Measurements from ENCODE around the gene PACSIN1.
A peak's percentile ranks its signal among the peaks of the same experiment; 100 is the strongest.

Gene PACSIN1

GRCh38 chr6:34514593-34515472 is 49.0 kb downstream of the PACSIN1 start:
- DNase-seq (ENCODE audit: low read depth, low spot score): no peak

DNA sequence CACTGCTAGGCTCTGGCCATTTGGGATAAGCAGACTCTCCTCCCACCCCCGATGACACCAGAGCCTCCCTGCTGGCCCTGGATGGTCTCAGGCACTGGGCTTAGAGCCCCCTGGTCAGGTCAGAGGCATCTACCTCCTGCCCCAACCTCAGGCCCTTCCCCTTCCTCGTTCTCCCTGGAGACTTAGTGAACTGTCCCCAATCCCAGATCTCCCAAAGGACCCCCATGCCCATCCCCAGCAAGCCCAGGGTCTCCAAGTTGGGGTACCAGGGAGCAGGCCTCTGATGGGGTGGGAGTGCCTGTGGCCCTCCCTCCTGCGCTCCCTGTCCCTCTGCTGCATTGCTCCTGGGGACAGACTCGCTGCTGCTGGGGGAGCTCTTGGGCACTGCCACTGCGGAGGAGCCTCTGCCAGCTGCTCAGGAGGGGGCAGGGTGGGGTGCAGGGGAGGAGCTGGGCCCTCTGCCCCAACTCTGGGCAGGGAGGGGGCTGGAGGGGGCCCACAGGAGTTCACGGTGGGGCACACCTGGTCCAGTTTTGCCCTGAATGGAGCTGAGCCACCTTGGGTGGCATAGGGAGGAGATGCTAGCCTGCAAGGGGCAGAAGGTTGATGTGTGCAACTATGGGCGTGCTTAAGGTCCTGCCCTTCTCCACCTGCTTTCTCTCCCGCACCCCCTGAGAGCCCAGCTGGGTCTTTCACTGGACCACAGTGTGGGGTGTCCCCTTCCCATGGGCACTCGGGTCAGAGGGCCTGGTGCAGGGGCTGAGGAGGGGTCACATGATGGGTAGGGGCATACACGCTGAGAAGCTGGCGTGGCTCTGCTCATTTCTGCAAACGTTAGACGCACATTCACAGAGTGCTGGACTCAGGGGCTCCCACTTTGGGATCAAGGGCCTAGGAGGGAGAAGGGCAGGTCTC is 49.9 kb downstream of the PACSIN1 start:
- DNase-seq (ENCODE audit: low read depth, low spot score): no peak

- no peak for DNase-seq (ENCODE audit: low read depth, low spot score)
Measured at GRCh38 chr6:34516391-34517324, 50.8 kb downstream of the PACSIN1 start.

- DNase-seq (ENCODE audit: low read depth, low spot score): no peak
Measured at GRCh38 chr6:34517461-34517881, 51.6 kb downstream of the PACSIN1 start.

- DNase-seq (ENCODE audit: low read depth, low spot score): no peak
Measured at GRCh38 chr6:34517966-34518365, 52.1 kb downstream of the PACSIN1 start.

DNA sequence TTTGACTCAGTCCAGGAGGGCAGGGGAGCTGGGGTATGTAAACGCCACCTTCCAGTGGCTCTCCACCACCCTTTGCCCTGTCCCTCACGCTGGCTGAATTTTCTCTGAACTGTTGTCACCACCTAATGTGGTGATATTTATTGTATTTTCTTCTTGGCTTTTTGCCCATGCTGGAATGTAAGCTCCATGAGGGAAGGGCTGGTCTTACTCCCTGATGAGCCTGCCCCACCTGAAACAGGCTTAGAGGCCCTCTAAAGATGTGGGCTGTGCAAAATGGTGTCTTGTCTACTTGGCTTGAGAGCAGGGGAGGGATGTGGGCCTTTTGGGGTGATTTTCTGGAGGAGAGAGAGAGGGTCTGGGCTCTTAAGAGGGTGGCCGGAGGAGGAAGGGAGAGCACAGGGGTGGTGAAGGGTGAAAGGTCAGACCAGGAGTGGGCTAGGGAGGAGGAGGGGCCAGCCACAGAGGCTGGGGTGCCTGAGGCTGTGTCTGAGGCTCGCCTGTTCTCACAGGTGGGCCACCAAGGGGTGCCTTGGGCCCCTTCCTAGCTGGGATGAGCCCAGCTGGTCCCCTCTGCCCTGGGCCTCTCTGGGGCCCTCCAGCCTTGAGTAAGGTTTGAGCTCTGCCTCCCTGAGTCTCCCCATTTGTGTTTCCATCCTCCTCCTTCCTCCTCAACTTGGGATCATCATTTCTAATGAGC is 52.9 kb downstream of the PACSIN1 start:
- no peak for DNase-seq (ENCODE audit: low read depth, low spot score)

DNA sequence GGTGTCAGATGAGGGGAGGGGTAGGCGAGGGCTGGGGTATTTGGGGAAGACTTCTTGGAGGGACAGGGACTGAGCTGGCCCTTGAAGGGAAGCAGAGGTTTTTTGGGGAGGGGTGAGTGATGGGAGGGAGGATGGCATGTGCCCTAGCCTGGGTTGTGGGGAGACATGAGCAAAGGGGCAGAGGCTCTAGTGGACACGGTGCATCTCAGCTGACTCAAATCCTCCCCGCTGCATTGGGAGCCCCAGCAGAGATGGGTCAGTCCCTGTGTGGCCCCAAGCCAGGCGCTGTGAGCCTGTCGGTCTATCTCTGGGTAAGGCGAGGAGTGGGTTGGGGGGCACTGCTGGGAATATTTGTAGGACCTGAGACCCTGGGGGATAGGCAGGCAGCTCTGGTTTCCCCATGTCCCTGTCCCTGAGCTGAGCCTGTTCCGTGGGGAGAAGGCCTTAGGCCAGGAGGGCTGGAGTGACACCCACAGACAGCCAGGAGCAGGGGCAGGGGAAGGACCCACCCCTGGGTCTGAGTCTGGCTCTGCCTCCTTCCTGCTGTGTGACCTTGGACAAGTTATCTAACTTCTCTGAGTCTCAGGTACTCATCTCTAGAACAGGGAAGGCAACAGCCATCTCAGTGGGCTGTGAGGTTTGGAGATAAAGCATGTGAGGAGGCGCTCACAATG is 54.2 kb downstream of the PACSIN1 start:
- DNase-seq (ENCODE audit: low read depth, low spot score): no peak

DNA sequence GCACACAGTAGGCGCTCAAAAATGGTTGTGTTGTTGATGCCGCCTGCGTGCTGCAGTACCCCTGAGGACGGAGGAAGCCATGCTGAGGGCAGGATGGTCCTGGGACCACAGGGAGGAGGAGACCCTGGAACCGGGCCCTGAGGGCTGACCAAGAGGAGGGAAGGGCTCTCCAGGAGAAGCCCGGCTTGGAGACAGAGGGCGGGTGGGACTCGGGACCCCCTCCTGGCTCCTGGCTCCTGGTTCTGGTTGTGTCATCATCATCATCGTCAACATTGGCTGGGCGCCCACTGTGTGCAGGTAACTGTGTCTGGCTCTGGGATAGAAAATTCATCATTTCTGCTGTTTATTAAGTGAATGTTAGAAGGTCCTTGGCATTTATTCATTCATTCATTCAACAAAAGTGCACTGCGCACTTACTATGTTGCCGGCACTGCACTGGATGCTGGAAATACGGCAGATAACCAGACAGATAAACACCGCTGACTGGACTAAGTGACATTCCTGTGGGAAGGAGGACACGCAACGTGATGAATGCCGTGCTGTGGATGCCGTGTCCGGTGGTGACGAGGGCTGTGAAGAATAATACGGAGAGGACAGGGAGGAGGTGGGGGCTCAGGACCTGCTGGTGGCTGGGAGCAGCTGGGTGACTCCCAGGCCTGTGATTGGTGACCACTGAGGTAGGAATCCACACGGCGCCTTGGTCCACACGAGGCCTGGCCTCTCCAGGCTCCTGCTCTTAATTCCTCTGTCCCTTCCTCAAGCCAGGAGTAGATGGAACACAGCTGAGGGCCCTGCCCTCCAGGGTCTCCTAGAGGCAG is 55.0 kb downstream of the PACSIN1 start:
- DNase-seq (ENCODE audit: low read depth, low spot score): no peak

DNA sequence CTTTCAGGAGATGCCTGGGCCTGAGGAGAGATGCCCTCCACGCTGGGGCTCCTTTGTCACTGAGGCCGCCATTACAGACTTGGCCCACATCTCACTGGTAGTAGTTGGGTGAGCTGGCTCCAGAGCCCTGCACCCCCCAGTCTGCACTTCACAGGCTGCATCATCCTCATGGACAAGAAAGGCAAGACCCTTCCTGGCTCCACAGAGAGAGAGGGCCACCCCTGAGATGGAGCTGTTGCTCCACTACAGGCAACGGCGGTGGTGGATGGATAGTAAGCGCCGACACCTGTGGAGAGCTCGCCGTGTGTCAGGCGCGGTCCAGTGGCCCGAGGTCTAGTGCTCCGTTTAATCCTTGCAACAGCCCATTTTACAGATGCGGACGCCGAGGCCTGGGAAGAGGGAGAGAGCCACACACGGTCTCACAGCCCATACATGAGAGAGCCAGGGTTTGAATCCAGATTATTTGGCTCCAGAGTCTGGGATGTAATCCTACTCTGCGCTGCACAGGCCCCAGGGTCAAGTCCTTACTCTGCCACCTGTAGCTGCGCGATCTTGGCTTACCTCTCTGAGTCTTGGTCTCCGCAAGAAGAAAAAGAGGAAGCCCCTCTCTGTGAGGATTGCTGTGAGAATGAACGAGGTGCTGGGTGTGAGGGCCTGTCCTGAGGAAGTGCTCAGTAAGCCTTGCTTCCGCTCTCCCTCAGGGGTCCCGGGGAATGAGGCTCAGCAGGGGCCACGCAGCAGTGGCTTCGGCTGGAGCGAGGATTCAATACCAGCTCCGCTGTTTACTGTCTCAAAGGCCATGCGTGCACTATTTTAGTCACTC is 55.8 kb downstream of the PACSIN1 start:
- DNase-seq (ENCODE audit: low read depth, low spot score): no peak

GRCh38 chr6:34522761-34523160 is 56.9 kb downstream of the PACSIN1 start:
- no peak for DNase-seq (ENCODE audit: low read depth, low spot score)

DNA sequence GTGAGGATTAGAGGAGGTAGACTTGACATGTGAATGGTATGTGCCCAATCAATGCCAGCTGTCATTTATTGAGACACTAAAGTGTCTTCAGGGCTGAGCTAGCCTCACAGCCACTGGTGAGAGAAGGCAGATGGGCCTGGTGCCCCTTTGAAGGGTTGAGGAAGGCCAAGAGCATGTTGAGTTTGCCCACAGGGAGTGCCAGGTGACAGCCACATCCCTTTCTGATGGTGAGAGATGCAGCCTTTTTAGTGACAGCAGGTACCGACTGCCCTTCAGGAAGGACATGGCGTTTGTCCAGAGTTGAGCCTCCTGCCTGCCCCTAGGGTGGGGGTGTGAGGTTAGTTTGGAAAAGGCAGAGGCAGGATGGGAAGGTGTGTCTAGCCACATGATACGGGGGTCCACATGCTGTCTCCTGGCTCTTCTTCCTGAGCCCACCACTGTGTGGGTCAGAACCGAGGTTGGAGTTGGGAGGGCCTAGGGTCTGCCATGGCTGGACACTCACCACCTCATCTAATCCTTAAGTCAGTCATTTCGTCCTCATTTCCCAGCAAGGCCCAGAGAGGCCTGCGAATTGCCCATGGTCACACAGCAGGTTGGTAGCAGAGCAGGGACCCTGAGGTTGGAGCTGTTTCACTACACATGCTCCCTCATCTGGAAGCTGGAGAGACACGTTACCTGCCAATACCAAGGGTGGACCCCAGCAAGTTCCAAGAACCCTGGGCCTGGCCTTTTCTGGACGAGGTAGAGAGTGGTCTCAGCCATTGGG is 57.7 kb downstream of the PACSIN1 start:
- no peak for DNase-seq (ENCODE audit: low read depth, low spot score)

DNA sequence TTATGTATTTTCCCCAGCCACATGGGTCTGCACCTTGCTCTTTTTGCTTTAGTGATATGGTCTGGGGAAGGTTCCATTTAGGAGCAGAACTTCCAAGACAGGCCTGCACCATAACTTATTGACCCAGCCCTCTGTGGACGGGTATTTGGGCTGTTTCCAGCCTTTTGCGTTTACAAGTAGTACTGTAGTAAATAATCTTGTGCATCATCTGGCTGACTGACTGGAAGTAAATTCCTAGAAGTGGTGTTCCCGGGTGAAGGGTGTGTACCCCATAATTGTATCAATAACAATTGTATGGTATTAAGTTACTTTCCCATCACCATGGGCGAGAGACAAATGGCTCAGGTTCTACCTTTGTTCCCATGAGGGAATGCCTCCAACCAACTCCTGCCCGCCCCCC is 58.6 kb downstream of the PACSIN1 start:
- DNase-seq (ENCODE audit: low read depth, low spot score): no peak

GRCh38 chr6:34524971-34525370 is 59.1 kb downstream of the PACSIN1 start:
- DNase-seq (ENCODE audit: low read depth, low spot score): no peak

GRCh38 chr6:34525431-34526175 is 59.7 kb downstream of the PACSIN1 start:
- DNase-seq (ENCODE audit: low read depth, low spot score): no peak

DNA sequence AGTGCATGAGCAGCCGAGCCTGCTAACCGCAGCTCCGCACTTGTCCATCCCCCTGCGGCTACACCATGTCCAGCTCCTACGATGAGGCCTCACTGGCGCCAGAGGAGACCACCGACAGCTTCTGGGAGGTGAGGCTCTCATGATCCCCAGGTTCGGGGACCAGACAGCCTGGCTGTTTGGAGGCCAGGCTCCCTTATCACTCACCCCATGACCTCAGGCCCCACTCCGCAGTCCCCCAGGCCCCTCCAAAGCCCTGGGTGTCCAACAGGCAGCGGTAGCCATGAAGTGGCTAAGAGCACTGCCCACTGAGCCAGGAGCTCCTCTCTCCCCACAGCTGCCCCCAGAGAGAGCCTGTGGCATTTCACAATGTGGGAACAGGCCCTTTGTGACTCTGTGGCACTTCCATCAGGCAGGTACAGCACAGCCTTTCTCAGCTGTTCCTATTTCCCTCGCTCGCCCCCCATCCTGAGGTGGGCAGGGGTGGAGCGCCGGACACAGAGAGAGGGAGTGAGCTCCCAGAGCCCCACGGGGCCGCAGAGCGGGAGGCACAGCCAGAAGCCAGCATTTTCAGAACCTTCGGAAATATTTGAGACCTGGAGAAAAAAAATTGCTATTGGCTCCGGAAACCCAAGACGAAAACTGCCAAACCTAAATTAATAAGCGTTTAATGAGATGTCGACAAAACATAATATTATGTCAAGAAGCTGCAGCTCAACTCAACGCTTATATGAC is 60.5 kb downstream of the PACSIN1 start:
- DNase-seq (ENCODE audit: low read depth, low spot score): no peak

DNA sequence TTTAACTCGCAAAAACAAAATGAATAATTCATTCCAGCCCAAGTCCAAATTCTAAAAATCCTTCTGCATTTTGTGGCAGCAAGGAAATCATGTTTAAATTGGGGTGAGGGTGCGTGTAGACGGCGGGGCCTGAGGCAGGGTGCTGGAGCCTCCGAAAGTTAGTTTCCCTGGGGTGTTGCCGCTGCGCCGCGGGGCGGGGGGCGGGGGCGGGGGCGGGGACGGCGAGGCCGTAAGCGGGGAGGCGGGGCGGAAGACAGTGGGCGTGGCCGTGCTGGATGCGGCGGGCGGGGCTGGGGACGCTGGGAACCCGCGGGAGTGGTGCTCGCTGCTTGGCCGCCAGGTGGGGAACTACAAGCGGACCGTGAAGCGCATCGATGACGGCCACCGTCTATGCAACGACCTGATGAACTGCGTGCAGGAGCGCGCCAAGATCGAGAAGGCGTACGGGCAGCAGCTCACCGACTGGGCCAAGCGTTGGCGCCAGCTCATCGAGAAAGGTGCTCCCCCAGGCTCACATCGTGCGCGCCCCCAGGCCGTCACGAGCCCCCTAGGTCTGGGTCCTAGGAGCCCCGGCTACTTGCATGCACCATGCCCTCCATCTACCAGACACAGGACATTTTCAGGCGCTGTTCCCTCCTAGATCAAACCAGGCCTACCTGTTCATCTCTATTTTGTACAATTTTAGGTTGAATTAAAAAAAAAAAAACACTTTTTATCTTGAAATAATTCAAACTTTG is 61.3 kb downstream of the PACSIN1 start:
- peak; percentile 68 for DNase-seq (ENCODE audit: low read depth, low spot score)

Measured in smooth muscle cell of the brain vasculature (primary cell).